OCI-LY1 (cell line): Measurements from ENCODE around the gene MPHOSPH6.

Experiments
- H2AFZ ChIP-seq: fragments of 200-600 bp; sonication (generic), shearing (Covaris generic); 2 replicates; pipeline ENCODE4 v1.6.0; 2014; ENCODE audit warnings: antibody characterized with exemption, mild to moderate bottlenecking, low read length
- H3F3A ChIP-seq: fragments of 200-600 bp; sonication (generic), shearing (Covaris generic); 2 replicates; pipeline ENCODE4 v1.6.0; 2014; ENCODE audit warnings: mild to moderate bottlenecking, antibody characterized with exemption, low read length, moderate library complexity; ENCODE audit not compliant: insufficient read depth
- H3K27ac ChIP-seq: fragments of 200-600 bp; sonication (generic); 2 replicates; pipeline ENCODE4 v1.5.1; 2014; ENCODE audit warnings: low read length, mixed run types, mild to moderate bottlenecking, low read depth; ENCODE audit not compliant: poor library complexity, severe bottlenecking
- H3K27me3 ChIP-seq: fragments of 200-600 bp; sonication (generic); 2 replicates; pipeline ENCODE4 v1.6.0; 2014; ENCODE audit warnings: antibody characterized with exemption, mild to moderate bottlenecking, low read length, moderate library complexity; ENCODE audit not compliant: insufficient read depth
- H3K36me3 ChIP-seq: fragments of 200-600 bp; sonication (generic); 2 replicates; pipeline ENCODE4 v1.6.1; 2014; ENCODE audit warnings: mild to moderate bottlenecking, antibody characterized with exemption, low read length, moderate library complexity, mixed read lengths; ENCODE audit not compliant: insufficient read depth
- H3K4me1 ChIP-seq: fragments of 200-600 bp; sonication (generic); 2 replicates; pipeline ENCODE4 v1.5.1; 2014; ENCODE audit warnings: mild to moderate bottlenecking, low read length, moderate library complexity; ENCODE audit not compliant: insufficient read depth, severe bottlenecking
- H3K4me2 ChIP-seq: fragments of 200-600 bp; sonication (generic), shearing (Covaris generic); 2 replicates; pipeline ENCODE4 v1.6.1; 2014; ENCODE audit warnings: low read length
- H3K4me3 ChIP-seq: fragments of 200-600 bp; sonication (generic); 2 replicates; pipeline ENCODE4 v1.5.1; 2014; ENCODE audit warnings: low read length, low read depth, mild to moderate bottlenecking, mixed read lengths; ENCODE audit not compliant: poor library complexity, severe bottlenecking
- H3K79me2 ChIP-seq: fragments of 200-600 bp; shearing (Covaris generic); 2 replicates; pipeline ENCODE4 v1.6.1; 2016; ENCODE audit warnings: mixed run types, low read length, mixed read lengths; ENCODE audit not compliant: insufficient read depth
- H3K9ac ChIP-seq: fragments of 200-600 bp; sonication (generic), shearing (Covaris generic); 2 replicates; pipeline ENCODE4 v1.6.1; 2014; ENCODE audit warnings: mild to moderate bottlenecking, low read length, mixed read lengths
- H3K9me2 ChIP-seq: fragments of 200-600 bp; sonication (generic), shearing (Covaris generic); 2 replicates; pipeline ENCODE4 v1.6.1; 2014; ENCODE audit warnings: low read depth, mild to moderate bottlenecking, low read length, mixed read lengths
- H3K9me3 ChIP-seq: fragments of 200-600 bp; shearing (Covaris generic); 2 replicates; pipeline ENCODE4 v1.6.1; 2014; ENCODE audit warnings: low read length, mixed read lengths
- H4K20me1 ChIP-seq: fragments of 200-600 bp; sonication (generic), shearing (Covaris generic); 2 replicates; pipeline ENCODE4 v1.6.0; 2016; ENCODE audit warnings: mild to moderate bottlenecking, low read length; ENCODE audit not compliant: insufficient read depth
- EZH2 ChIP-seq: fragments of 200-600 bp; sonication (generic), shearing (Covaris generic); IDR thresholded peaks from 2 replicates; pipeline ENCODE4 v1.8.0; 2017; ENCODE audit warnings: borderline replicate concordance, mixed run types, mild to moderate bottlenecking, antibody characterized with exemption, low read length, moderate library complexity, mixed read lengths
- TF ChIP-seq, protein P1 (sequence below): fragments of 200-600 bp; sonication (generic), shearing (Covaris generic); IDR thresholded peaks from 2 replicates; pipeline ENCODE4 v1.5.1; 2017; ENCODE audit warnings: mild to moderate bottlenecking, antibody characterized with exemption, low read length, moderate library complexity, mixed read lengths

The MPHOSPH6 gene

GRCh38 chr16:82149536-82149935 lies 20.5 kb downstream of the MPHOSPH6 start:
- peaks cover 56% of the 10 kb centered on the region for H3K36me3 ChIP-seq
- H3K9me3 ChIP-seq = no peaks in the 10 kb centered on the region

GRCh38 chr16:82147546-82147945 lies 22.5 kb downstream of the MPHOSPH6 start:
- TF ChIP-seq EZH2 = no peak
- TF ChIP-seq, protein P1, sequence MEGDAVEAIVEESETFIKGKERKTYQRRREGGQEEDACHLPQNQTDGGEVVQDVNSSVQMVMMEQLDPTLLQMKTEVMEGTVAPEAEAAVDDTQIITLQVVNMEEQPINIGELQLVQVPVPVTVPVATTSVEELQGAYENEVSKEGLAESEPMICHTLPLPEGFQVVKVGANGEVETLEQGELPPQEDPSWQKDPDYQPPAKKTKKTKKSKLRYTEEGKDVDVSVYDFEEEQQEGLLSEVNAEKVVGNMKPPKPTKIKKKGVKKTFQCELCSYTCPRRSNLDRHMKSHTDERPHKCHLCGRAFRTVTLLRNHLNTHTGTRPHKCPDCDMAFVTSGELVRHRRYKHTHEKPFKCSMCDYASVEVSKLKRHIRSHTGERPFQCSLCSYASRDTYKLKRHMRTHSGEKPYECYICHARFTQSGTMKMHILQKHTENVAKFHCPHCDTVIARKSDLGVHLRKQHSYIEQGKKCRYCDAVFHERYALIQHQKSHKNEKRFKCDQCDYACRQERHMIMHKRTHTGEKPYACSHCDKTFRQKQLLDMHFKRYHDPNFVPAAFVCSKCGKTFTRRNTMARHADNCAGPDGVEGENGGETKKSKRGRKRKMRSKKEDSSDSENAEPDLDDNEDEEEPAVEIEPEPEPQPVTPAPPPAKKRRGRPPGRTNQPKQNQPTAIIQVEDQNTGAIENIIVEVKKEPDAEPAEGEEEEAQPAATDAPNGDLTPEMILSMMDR = no peak
- no peak overlapping the region for H3K4me2 ChIP-seq
- H3K36me3 ChIP-seq = peaks cover 44% of the 10 kb centered on the region
- no peaks in the 10 kb centered on the region for H3K4me1 ChIP-seq
- no peaks in the 10 kb centered on the region for H3K9me2 ChIP-seq
- no peaks in the 10 kb centered on the region for H3K27me3 ChIP-seq
- no peaks in the 10 kb centered on the region for H3K9me3 ChIP-seq
- no peaks in the 10 kb centered on the region for H4K20me1 ChIP-seq
- H2AFZ ChIP-seq = no peak overlapping the region
- H3F3A ChIP-seq = no peaks in the 10 kb centered on the region
- no peak overlapping the region for H3K9ac ChIP-seq
- H3K79me2 ChIP-seq = no peaks in the 10 kb centered on the region
- H3K27ac ChIP-seq = no peak overlapping the region
- no peak overlapping the region for H3K4me3 ChIP-seq

More at GRCh38 chr16:82149536-82149935, 20.5 kb downstream of the MPHOSPH6 start:
- H3K27me3 ChIP-seq = no peaks in the 10 kb centered on the region
- no peak overlapping the region for H2AFZ ChIP-seq
- no peaks in the 10 kb centered on the region for H3F3A ChIP-seq
- no peaks in the 10 kb centered on the region for H3K79me2 ChIP-seq
- no peak overlapping the region for H3K27ac ChIP-seq
- H3K4me1 ChIP-seq = no peaks in the 10 kb centered on the region
- no peak for TF ChIP-seq EZH2
- TF ChIP-seq, protein P1 = no peak
- no peaks in the 10 kb centered on the region for H3K9me2 ChIP-seq
- no peak overlapping the region for H3K4me3 ChIP-seq
- no peaks in the 10 kb centered on the region for H4K20me1 ChIP-seq
- no peak overlapping the region for H3K9ac ChIP-seq
- H3K4me2 ChIP-seq = no peak overlapping the region

GRCh38 chr16:82146957-82147356 lies 23.1 kb downstream of the MPHOSPH6 start:
- Histone ChIP-seq H3K9me3 (no peaks in the 10 kb centered on the region), H3F3A (no peaks in the 10 kb centered on the region), H4K20me1 (no peaks in the 10 kb centered on the region), H3K9ac (no peak overlapping the region), H3K4me2 (no peak overlapping the region), H2AFZ (no peak overlapping the region), H3K9me2 (no peaks in the 10 kb centered on the region), H3K27ac (no peak overlapping the region), H3K27me3 (no peaks in the 10 kb centered on the region), H3K4me3 (no peak overlapping the region), H3K79me2 (no peaks in the 10 kb centered on the region), H3K4me1 (no peaks in the 10 kb centered on the region), H3K36me3 (peaks cover 44% of the 10 kb centered on the region)
- no peak for TF ChIP-seq EZH2
- TF ChIP-seq, protein P1 = no peak
